NCI-H187 treated with DMSO at 0.1 percent for 48 hours (cell line): ENCODE results near the gene C5AR1.
"Not testable (repeated sequence)": the region's sequence is repeated elsewhere in the genome, so short reads cannot be mapped to it uniquely, and the experiment has no call there.

Experiments used
- DNase-seq: peaks from one replicate; lab custom pipeline; 2025; lab: John Stamatoyannopoulos, UW

Gene C5AR1

GRCh38 chr19:47331931-47332547 is 22.4 kb downstream of the C5AR1 start, which contains the start of gene C5AR2:
C5AR2 (plus strand) TSS chr19:47332175; CDS start chr19:47340800, 8,625 bp downstream.
- no peak for DNase-seq

- not testable (repeated sequence) for DNase-seq
Measured at GRCh38 chr19:47336765-47337718, 27.4 kb downstream of the C5AR1 start.

GRCh38 chr19:47339196-47339880 is 29.7 kb downstream of the C5AR1 start:
- no peak for DNase-seq

- no peak for DNase-seq
Measured at GRCh38 chr19:47340477-47341208, 31.0 kb downstream of the C5AR1 start.

- DNase-seq: no peak
Measured at GRCh38 chr19:47341734-47342133, 32.1 kb downstream of the C5AR1 start.

GRCh38 chr19:47343194-47343802 is 33.6 kb downstream of the C5AR1 start:
- no peak for DNase-seq

GRCh38 chr19:47344425-47344824 is 34.8 kb downstream of the C5AR1 start:
- DNase-seq: no peak

- not testable (repeated sequence) for DNase-seq
Measured at GRCh38 chr19:47346024-47346423, 36.4 kb downstream of the C5AR1 start.

GRCh38 chr19:47348819-47349795 is 39.4 kb downstream of the C5AR1 start, which contains the start of gene DHX34:
DHX34 (plus strand) TSS chr19:47349315; CDS start chr19:47353031, 3,716 bp downstream.
- DNase-seq: peak; percentile 97

GRCh38 chr19:47350630-47351029 is 41.0 kb downstream of the C5AR1 start:
- no peak for DNase-seq

- DNase-seq: no peak
Measured at GRCh38 chr19:47351548-47351947, 41.9 kb downstream of the C5AR1 start.

- DNase-seq: no peak
Measured at GRCh38 chr19:47352095-47352494, 42.4 kb downstream of the C5AR1 start.

GRCh38 chr19:47353307-47353712 is 43.6 kb downstream of the C5AR1 start:
- no peak for DNase-seq

GRCh38 chr19:47356900-47357299 is 47.2 kb downstream of the C5AR1 start:
- DNase-seq: no peak

GRCh38 chr19:47357788-47358680 is 48.4 kb downstream of the C5AR1 start:
- no peak for DNase-seq

- no peak for DNase-seq
Measured at GRCh38 chr19:47358936-47359335, 49.3 kb downstream of the C5AR1 start.

GRCh38 chr19:47362321-47362720 is 52.7 kb downstream of the C5AR1 start:
- no peak for DNase-seq

GRCh38 chr19:47363758-47364531 is 54.3 kb downstream of the C5AR1 start:
- DNase-seq: no peak
